GM23338 (cell line): ENCODE results near the gene DEXI. TPM values are rescaled to one million over a fixed set of nuclear protein-coding genes. Genes with fewer than 3 reads are reported as not detected.

Experiments used
- ATAC-seq: fragments of 200-7000 bp; cut with Tn5 transposase; 3 replicates; pipeline ENCODE4 v1.9.1; 2020
- DNase-seq: peaks from one replicate; pipeline ENCODE4 v3.0.0-alpha.2; 2015; ENCODE audit warnings: low spot score
- H2AFZ ChIP-seq: fragments of 200-600 bp; sonication (generic); 2 replicates; pipeline ENCODE4 v1.8.0; 2016; ENCODE audit warnings: antibody characterized with exemption, mild to moderate bottlenecking, moderate library complexity
- H3F3A ChIP-seq: fragments of 200-600 bp; sonication (generic); replicated peaks from 2 replicates; pipeline ENCODE4 v1.8.0; 2017; ENCODE audit warnings: antibody characterized with exemption, mixed run types, low read depth
- H3K27ac ChIP-seq: fragments of 200-600 bp; sonication (generic); 2 replicates; pipeline ENCODE4 v1.6.1; 2016; ENCODE audit warnings: low read depth
- H3K27me3 ChIP-seq: fragments of 200-600 bp; sonication (generic); 2 replicates; pipeline ENCODE4 v1.8.0; 2016; ENCODE audit warnings: mild to moderate bottlenecking, mixed run types, moderate library complexity; ENCODE audit not compliant: insufficient read depth
- H3K36me3 ChIP-seq: fragments of 200-600 bp; sonication (generic); 2 replicates; pipeline ENCODE4 v1.8.0; 2016; ENCODE audit warnings: mild to moderate bottlenecking; ENCODE audit not compliant: insufficient read depth
- H3K4me1 ChIP-seq: fragments of 200-600 bp; sonication (generic); 2 replicates; pipeline ENCODE4 v1.8.0; 2016; ENCODE audit warnings: mild to moderate bottlenecking, moderate library complexity; ENCODE audit not compliant: insufficient read depth
- H3K4me2 ChIP-seq: fragments of 200-600 bp; sonication (generic); 2 replicates; pipeline ENCODE4 v1.7.1; 2017; ENCODE audit warnings: mixed run types
- H3K4me3 ChIP-seq: fragments of 200-600 bp; sonication (generic); 2 replicates; pipeline ENCODE4 v1.6.1; 2016; ENCODE audit warnings: mixed run types
- H3K79me2 ChIP-seq: fragments of 200-600 bp; sonication (generic); replicated peaks from 2 replicates; pipeline ENCODE4 v1.8.0; 2017; ENCODE audit warnings: mild to moderate bottlenecking; ENCODE audit not compliant: insufficient read depth
- H3K9me2 ChIP-seq: fragments of 200-600 bp; sonication (generic); 2 replicates; pipeline ENCODE4 v1.8.0; 2017; ENCODE audit not compliant: insufficient read depth
- H4K20me1 ChIP-seq: fragments of 200-600 bp; sonication (generic); replicated peaks from 2 replicates; pipeline ENCODE4 v1.8.0; 2017; ENCODE audit warnings: mild to moderate bottlenecking; ENCODE audit not compliant: insufficient read depth
- H3K27ac Mint-ChIP-seq: 2 replicates; pipeline ENCODE4 v1.8.0; 2020; ENCODE audit warnings: inconsistent platforms, mild to moderate bottlenecking, moderate library complexity, mixed read lengths
- H3K27me3 Mint-ChIP-seq: 3 replicates; pipeline ENCODE4 v1.8.0; 2022; ENCODE audit warnings: low read depth, mild to moderate bottlenecking, moderate library complexity, mixed read lengths, inconsistent platforms; ENCODE audit not compliant: insufficient read depth, poor library complexity
- H3K36me3 Mint-ChIP-seq: 3 replicates; pipeline ENCODE4 v1.8.0; 2021; ENCODE audit warnings: low read depth, mild to moderate bottlenecking, inconsistent platforms, moderate library complexity, mixed read lengths
- H3K4me1 Mint-ChIP-seq: 3 replicates; pipeline ENCODE4 v1.8.0; 2020; ENCODE audit warnings: mild to moderate bottlenecking, inconsistent platforms, mixed read lengths
- H3K4me3 Mint-ChIP-seq: 3 replicates; pipeline ENCODE4 v1.8.0; 2021; ENCODE audit warnings: moderate library complexity, mild to moderate bottlenecking, inconsistent platforms, mixed read lengths
- H3K9me3 Mint-ChIP-seq: 3 replicates; pipeline ENCODE4 v1.8.0; 2020; ENCODE audit warnings: moderate library complexity, mild to moderate bottlenecking, inconsistent platforms, mixed read lengths
- CREB1 ChIP-seq: fragments of 250-450 bp; sonication (Bioruptor Pico); IDR thresholded peaks from 2 replicates; pipeline ENCODE4 v1.5.0; 2020; ENCODE audit warnings: low read depth, mild to moderate bottlenecking, moderate library complexity
- CTCF ChIP-seq, 2 experiments: fragments of 200-600 bp in 1 of 2; sonication (generic) in 1 of 2; conservative IDR thresholded peaks; 2 replicates each; pipeline versions ENCODE4 v1.5.1 to v1.6.1; 2016 to 2017; ENCODE audit warnings: antibody characterized with exemption in 2 of 2, low read depth in 2 of 2, mild to moderate bottlenecking in 2 of 2, moderate library complexity in 1 of 2
- JUNB ChIP-seq: IDR thresholded peaks from one replicate; pipeline ENCODE4 v1.6.1; 2016; ENCODE audit warnings: antibody characterized with exemption; ENCODE audit not compliant: unreplicated experiment
- POLR2AphosphoS5 ChIP-seq: IDR thresholded peaks from 2 replicates; pipeline ENCODE4 v1.6.1; 2016; ENCODE audit warnings: antibody characterized with exemption, low read depth
- ZNF114 ChIP-seq: fragments of 250-450 bp; sonication (Bioruptor Pico); IDR thresholded peaks from 2 replicates; pipeline ENCODE4 v1.5.0; 2020; ENCODE audit warnings: mild to moderate bottlenecking, moderate library complexity
- polyA plus RNA-seq: library from polyadenylated mRNA; unstranded; fragments of >200 nt; fragmentation: Nextera tagmentation; extraction: Ambion mirVana; gene quantifications from 2 replicates; pipeline ENCODE4 v1.2.1, GENCODE V29; 2016
- total RNA-seq: library from RNA; depleted of rRNA; stranded (reverse); fragments of >200 nt; shearing (Covaris generic); gene quantifications from 2 replicates; pipeline ENCODE4 v1.2.3, GENCODE V29; 2014
- TF ChIP-seq, protein P1 (sequence below): IDR thresholded peaks from one replicate; pipeline ENCODE4 v1.6.1; 2018; ENCODE audit warnings: antibody characterized with exemption; ENCODE audit not compliant: unreplicated experiment

The DEXI gene
- total and polyA plus RNA-seq, 2 experiments from 2014 or later = 26.5 to 58.2 TPM

GRCh38 chr16:10981697-10982216, 39.5 kb upstream of the DEXI start:
- Mint-ChIP-seq H3K9me3 (no peaks in the 10 kb centered on the region), H3K27me3 (peaks cover 2% of the 10 kb centered on the region), H3K27ac (no peak overlapping the region), H3K4me3 (no peak overlapping the region), H3K36me3 (no peaks in the 10 kb centered on the region), H3K4me1 (peaks cover 11% of the 10 kb centered on the region)
- 0 out of 2 replicates have a peak, but pooled peaks cover 5% of the 10 kb centered on the region for H3F3A ChIP-seq
- peak; percentile 65 to 82 for TF ChIP-seq CTCF (conservative IDR thresholded peaks at IDR 0.05; ENCODE audit: low read depth in 2 of 2)
- TF ChIP-seq JUNB = no peak
- H3K4me2 ChIP-seq = no peak overlapping the region
- H3K36me3 ChIP-seq = no peaks in the 10 kb centered on the region; the same call in 1 of the 2 replicates
- ATAC-seq (peak; percentile 96), DNase-seq (peak; percentile 73)
- H3K4me3 ChIP-seq = no peak overlapping the region
- no peaks in the 10 kb centered on the region for H3K79me2 ChIP-seq
- no peaks in the 10 kb centered on the region for H4K20me1 ChIP-seq
- no peaks in the 10 kb centered on the region for H3K27me3 ChIP-seq
- H3K4me1 ChIP-seq = no peaks in the 10 kb centered on the region
- H3K9me2 ChIP-seq = no peaks in the 10 kb centered on the region
- no peak overlapping the region for H3K27ac ChIP-seq
- H2AFZ ChIP-seq = no peak overlapping the region

GRCh38 chr16:10980813-10981212, 38.5 kb upstream of the DEXI start:
- ATAC-seq (no peak), DNase-seq (no peak)
- H3K4me3 ChIP-seq = no peak overlapping the region
- Mint-ChIP-seq H3K27ac (no peak overlapping the region; the same call in 1 of the 2 replicates), H3K4me3 (no peak overlapping the region), H3K27me3 (peaks cover 2% of the 10 kb centered on the region), H3K9me3 (no peaks in the 10 kb centered on the region), H3K4me1 (peaks cover 11% of the 10 kb centered on the region), H3K36me3 (no peaks in the 10 kb centered on the region)
- no peaks in the 10 kb centered on the region; the same call in 1 of the 2 replicates for H3K36me3 ChIP-seq
- 0 out of 2 replicates have a peak, but pooled peaks cover 5% of the 10 kb centered on the region for H3F3A ChIP-seq
- H3K27ac ChIP-seq = no peak overlapping the region
- TF ChIP-seq, protein P1, sequence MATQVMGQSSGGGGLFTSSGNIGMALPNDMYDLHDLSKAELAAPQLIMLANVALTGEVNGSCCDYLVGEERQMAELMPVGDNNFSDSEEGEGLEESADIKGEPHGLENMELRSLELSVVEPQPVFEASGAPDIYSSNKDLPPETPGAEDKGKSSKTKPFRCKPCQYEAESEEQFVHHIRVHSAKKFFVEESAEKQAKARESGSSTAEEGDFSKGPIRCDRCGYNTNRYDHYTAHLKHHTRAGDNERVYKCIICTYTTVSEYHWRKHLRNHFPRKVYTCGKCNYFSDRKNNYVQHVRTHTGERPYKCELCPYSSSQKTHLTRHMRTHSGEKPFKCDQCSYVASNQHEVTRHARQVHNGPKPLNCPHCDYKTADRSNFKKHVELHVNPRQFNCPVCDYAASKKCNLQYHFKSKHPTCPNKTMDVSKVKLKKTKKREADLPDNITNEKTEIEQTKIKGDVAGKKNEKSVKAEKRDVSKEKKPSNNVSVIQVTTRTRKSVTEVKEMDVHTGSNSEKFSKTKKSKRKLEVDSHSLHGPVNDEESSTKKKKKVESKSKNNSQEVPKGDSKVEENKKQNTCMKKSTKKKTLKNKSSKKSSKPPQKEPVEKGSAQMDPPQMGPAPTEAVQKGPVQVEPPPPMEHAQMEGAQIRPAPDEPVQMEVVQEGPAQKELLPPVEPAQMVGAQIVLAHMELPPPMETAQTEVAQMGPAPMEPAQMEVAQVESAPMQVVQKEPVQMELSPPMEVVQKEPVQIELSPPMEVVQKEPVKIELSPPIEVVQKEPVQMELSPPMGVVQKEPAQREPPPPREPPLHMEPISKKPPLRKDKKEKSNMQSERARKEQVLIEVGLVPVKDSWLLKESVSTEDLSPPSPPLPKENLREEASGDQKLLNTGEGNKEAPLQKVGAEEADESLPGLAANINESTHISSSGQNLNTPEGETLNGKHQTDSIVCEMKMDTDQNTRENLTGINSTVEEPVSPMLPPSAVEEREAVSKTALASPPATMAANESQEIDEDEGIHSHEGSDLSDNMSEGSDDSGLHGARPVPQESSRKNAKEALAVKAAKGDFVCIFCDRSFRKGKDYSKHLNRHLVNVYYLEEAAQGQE = no peak
- TF ChIP-seq POLR2AphosphoS5 (no peak), ZNF114 (CRISPR knock-in tag) (no peak), CREB1 (CRISPR knock-in tag) (no peak)
- H4K20me1 ChIP-seq = no peaks in the 10 kb centered on the region
- H3K9me2 ChIP-seq = no peaks in the 10 kb centered on the region
- H3K4me2 ChIP-seq = no peak overlapping the region
- no peak overlapping the region for H2AFZ ChIP-seq
- H3K4me1 ChIP-seq = no peaks in the 10 kb centered on the region
- H3K27me3 ChIP-seq = no peaks in the 10 kb centered on the region
- H3K79me2 ChIP-seq = no peaks in the 10 kb centered on the region
